HepG2 (cell line): ENCODE data around the gene TRIP6. TPM values are rescaled to one million over a fixed set of nuclear protein-coding genes. Genes with fewer than 3 reads are reported as not detected.

ENCODE experiments used
- FOXK1 ChIP-seq: sonication (generic); formaldehyde crosslinking; IDR thresholded peaks from 2 replicates; pipeline ENCODE4 v1.4.0; 2020; ENCODE audit warnings: low read depth, missing genetic modification reagents, borderline replicate concordance
- KDM2A ChIP-seq: sonication (generic); formaldehyde crosslinking; IDR thresholded peaks from 2 replicates; pipeline ENCODE4 v1.4.0; 2020; ENCODE audit warnings: low read depth, missing genetic modification reagents, borderline replicate concordance
- NFKB2 ChIP-seq: sonication (generic); formaldehyde crosslinking; IDR thresholded peaks from 2 replicates; pipeline ENCODE4 v1.4.0; 2020; ENCODE audit warnings: missing genetic modification reagents, borderline replicate concordance
- SPEN ChIP-seq: sonication (generic); formaldehyde crosslinking; IDR thresholded peaks from 2 replicates; pipeline ENCODE4 v1.5.1; 2020; ENCODE audit warnings: low read depth, mild to moderate bottlenecking, missing genetic modification reagents
- TBX2 ChIP-seq: sonication (generic); formaldehyde crosslinking; IDR thresholded peaks from 2 replicates; pipeline ENCODE4 v1.5.0; 2020; ENCODE audit warnings: missing genetic modification reagents, mild to moderate bottlenecking, borderline replicate concordance
- ZBTB7B ChIP-seq: sonication (generic); formaldehyde crosslinking; IDR thresholded peaks from 2 replicates; pipeline ENCODE4 v1.4.0; 2020; ENCODE audit warnings: missing genetic modification reagents
- ZKSCAN1 ChIP-seq: fragments of 150-350 bp; IDR thresholded peaks from 2 replicates; pipeline ENCODE4 v1.6.1; 2014; ENCODE audit warnings: low read length
- ZNF33B ChIP-seq: sonication (generic); formaldehyde crosslinking; IDR thresholded peaks from 2 replicates; pipeline ENCODE4 v1.5.1; 2020; ENCODE audit warnings: mild to moderate bottlenecking, missing genetic modification reagents
- ZNF34 ChIP-seq: sonication (generic); formaldehyde crosslinking; IDR thresholded peaks from 2 replicates; pipeline ENCODE4 v1.4.0; 2020; ENCODE audit warnings: mild to moderate bottlenecking, missing genetic modification reagents, borderline replicate concordance
- ZNF720 ChIP-seq: sonication (generic); formaldehyde crosslinking; IDR thresholded peaks from 2 replicates; pipeline ENCODE4 v1.4.0; 2020; ENCODE audit warnings: missing genetic modification reagents
- ZNF776 ChIP-seq: sonication (generic); formaldehyde crosslinking; IDR thresholded peaks from 2 replicates; pipeline ENCODE4 v1.4.0; 2020; ENCODE audit warnings: mild to moderate bottlenecking, missing genetic modification reagents
- ZNF777 ChIP-seq: sonication (generic); formaldehyde crosslinking; IDR thresholded peaks from 2 replicates; pipeline ENCODE4 v1.4.0; 2020; ENCODE audit warnings: missing genetic modification reagents
- polyA plus RNA-seq, 8 experiments: library from polyadenylated mRNA; depleted of rRNA in 3 of 8; stranded (reverse) in 7 of 8; unstranded in 1 of 8; fragments of >200 nt; fragmentation: Illumina TruSeq in 4 of 8; extraction: Trizol in 4 of 8; gene quantifications; 2 replicates each; pipeline versions ENCODE4 v1.2.1 to v1.2.3, GENCODE V29; 2011 to 2016; ENCODE audit warnings: low read depth in 4 of 8, missing spikeins in 1 of 8, mixed read lengths in 1 of 8; ENCODE audit not compliant: insufficient read depth in 1 of 8
- total RNA-seq, 5 experiments: library from RNA; depleted of rRNA; stranded (reverse); fragments of >200 nt; fragmentation: Illumina TruSeq; extraction: Trizol; gene quantifications; 2 replicates each; pipeline ENCODE4 v1.2.3, GENCODE V29; 2016; ENCODE audit warnings: low read depth in 1 of 5
- TF ChIP-seq, protein P1 (sequence below): sonication (generic); formaldehyde crosslinking; IDR thresholded peaks from 2 replicates; pipeline ENCODE4 v1.4.0; 2020; ENCODE audit warnings: missing genetic modification reagents
- TF ChIP-seq, protein P2 (sequence below): sonication (generic); formaldehyde crosslinking; IDR thresholded peaks from 2 replicates; pipeline ENCODE4 v1.4.0; 2020; ENCODE audit warnings: missing genetic modification reagents, borderline replicate concordance
- TF ChIP-seq, protein P3 (sequence below): sonication (generic); formaldehyde crosslinking; IDR thresholded peaks from 2 replicates; pipeline ENCODE4 v1.5.1; 2020; ENCODE audit warnings: mild to moderate bottlenecking, missing genetic modification reagents, moderate library complexity
- TF ChIP-seq, protein P4 (sequence below): sonication (generic); formaldehyde crosslinking; IDR thresholded peaks from 2 replicates; pipeline ENCODE4 v1.4.0; 2020; ENCODE audit warnings: missing genetic modification reagents
- TF ChIP-seq, protein P5 (sequence below): sonication (generic); formaldehyde crosslinking; IDR thresholded peaks from 2 replicates; pipeline ENCODE4 v1.4.0; 2020; ENCODE audit warnings: missing genetic modification reagents

The TRIP6 gene
- total and polyA plus RNA-seq, 2 of the 13 experiments (the other 11 are each of a cell fraction or from before 2014, with no cell fraction given): 0.34 to 0.38 TPM

DNA sequence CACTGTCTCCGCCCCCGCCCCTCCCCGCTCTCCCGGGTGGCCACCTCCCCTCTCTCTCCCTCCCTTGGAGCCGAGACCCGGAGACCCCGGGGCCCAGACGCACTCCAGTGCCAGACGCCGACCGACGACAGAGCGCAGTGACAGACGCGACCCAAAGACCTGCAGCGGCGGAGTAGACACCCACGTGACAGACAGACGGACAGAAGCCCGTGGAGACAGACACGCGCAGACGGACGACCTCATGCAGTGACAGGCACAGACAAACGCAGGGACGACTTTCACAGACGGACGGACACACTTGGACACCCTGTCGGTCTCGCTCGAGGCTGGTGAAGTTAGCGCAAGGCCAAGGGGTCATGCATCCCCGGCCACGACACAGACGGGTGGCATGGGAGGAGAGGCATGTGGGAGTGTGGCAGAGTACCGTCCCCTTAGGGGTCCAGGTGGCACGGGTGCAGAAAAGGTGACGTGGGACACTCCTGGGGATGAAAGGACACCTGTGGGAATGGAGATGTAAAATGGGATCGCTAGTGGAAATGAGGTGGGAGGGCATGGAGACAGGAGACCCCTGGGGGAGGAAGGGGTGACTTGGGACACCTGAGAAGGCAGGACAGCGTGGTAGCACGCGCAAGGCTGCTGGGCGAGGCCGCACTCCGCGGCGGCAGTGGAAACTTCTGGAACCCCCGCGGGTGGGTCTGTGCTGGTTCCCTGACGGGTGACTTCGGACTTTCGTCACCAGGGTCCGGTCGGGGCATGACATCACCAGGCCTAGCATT lies 29.0 kb downstream of the TRIP6 start (continued):
- TF ChIP-seq ZNF33B (CRISPR knock-in tag): no peak
- TF ChIP-seq KDM2A (CRISPR knock-in tag): peak; percentile 53; the same call in 1 of the 2 replicates
- peak; percentile 83 for TF ChIP-seq ZNF777 (CRISPR knock-in tag)
- TF ChIP-seq, protein P1, sequence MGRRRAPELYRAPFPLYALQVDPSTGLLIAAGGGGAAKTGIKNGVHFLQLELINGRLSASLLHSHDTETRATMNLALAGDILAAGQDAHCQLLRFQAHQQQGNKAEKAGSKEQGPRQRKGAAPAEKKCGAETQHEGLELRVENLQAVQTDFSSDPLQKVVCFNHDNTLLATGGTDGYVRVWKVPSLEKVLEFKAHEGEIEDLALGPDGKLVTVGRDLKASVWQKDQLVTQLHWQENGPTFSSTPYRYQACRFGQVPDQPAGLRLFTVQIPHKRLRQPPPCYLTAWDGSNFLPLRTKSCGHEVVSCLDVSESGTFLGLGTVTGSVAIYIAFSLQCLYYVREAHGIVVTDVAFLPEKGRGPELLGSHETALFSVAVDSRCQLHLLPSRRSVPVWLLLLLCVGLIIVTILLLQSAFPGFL (CRISPR knock-in tag): no peak
- TF ChIP-seq ZBTB7B (CRISPR knock-in tag): no peak
- TF ChIP-seq SPEN (CRISPR knock-in tag): no peak
- no peak for TF ChIP-seq NFKB2 (CRISPR knock-in tag)
- TF ChIP-seq, protein P2, sequence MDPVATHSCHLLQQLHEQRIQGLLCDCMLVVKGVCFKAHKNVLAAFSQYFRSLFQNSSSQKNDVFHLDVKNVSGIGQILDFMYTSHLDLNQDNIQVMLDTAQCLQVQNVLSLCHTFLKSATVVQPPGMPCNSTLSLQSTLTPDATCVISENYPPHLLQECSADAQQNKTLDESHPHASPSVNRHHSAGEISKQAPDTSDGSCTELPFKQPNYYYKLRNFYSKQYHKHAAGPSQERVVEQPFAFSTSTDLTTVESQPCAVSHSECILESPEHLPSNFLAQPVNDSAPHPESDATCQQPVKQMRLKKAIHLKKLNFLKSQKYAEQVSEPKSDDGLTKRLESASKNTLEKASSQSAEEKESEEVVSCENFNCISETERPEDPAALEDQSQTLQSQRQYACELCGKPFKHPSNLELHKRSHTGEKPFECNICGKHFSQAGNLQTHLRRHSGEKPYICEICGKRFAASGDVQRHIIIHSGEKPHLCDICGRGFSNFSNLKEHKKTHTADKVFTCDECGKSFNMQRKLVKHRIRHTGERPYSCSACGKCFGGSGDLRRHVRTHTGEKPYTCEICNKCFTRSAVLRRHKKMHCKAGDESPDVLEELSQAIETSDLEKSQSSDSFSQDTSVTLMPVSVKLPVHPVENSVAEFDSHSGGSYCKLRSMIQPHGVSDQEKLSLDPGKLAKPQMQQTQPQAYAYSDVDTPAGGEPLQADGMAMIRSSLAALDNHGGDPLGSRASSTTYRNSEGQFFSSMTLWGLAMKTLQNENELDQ (CRISPR knock-in tag): no peak
- no peak for TF ChIP-seq ZNF776 (CRISPR knock-in tag)
- TF ChIP-seq ZNF34: 0 out of 2 replicates have a peak, but pooled peaks have one; percentile 20
- TF ChIP-seq, protein P3, sequence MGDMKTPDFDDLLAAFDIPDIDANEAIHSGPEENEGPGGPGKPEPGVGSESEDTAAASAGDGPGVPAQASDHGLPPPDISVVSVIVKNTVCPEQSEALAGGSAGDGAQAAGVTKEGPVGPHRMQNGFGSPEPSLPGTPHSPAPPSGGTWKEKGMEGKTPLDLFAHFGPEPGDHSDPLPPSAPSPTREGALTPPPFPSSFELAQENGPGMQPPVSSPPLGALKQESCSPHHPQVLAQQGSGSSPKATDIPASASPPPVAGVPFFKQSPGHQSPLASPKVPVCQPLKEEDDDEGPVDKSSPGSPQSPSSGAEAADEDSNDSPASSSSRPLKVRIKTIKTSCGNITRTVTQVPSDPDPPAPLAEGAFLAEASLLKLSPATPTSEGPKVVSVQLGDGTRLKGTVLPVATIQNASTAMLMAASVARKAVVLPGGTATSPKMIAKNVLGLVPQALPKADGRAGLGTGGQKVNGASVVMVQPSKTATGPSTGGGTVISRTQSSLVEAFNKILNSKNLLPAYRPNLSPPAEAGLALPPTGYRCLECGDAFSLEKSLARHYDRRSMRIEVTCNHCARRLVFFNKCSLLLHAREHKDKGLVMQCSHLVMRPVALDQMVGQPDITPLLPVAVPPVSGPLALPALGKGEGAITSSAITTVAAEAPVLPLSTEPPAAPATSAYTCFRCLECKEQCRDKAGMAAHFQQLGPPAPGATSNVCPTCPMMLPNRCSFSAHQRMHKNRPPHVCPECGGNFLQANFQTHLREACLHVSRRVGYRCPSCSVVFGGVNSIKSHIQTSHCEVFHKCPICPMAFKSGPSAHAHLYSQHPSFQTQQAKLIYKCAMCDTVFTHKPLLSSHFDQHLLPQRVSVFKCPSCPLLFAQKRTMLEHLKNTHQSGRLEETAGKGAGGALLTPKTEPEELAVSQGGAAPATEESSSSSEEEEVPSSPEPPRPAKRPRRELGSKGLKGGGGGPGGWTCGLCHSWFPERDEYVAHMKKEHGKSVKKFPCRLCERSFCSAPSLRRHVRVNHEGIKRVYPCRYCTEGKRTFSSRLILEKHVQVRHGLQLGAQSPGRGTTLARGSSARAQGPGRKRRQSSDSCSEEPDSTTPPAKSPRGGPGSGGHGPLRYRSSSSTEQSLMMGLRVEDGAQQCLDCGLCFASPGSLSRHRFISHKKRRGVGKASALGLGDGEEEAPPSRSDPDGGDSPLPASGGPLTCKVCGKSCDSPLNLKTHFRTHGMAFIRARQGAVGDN (CRISPR knock-in tag): peak; percentile 80; the same call in 1 of the 2 replicates
- TF ChIP-seq, protein P4, sequence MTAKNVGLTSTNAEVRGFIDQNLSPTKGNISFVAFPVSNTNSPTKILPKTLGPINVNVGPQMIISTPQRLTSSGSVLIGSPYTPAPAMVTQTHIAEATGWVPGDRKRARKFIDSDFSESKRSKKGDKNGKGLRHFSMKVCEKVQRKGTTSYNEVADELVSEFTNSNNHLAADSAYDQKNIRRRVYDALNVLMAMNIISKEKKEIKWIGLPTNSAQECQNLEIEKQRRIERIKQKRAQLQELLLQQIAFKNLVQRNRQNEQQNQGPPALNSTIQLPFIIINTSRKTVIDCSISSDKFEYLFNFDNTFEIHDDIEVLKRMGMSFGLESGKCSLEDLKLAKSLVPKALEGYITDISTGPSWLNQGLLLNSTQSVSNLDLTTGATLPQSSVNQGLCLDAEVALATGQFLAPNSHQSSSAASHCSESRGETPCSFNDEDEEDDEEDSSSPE (CRISPR knock-in tag): no peak
- TF ChIP-seq, protein P5, sequence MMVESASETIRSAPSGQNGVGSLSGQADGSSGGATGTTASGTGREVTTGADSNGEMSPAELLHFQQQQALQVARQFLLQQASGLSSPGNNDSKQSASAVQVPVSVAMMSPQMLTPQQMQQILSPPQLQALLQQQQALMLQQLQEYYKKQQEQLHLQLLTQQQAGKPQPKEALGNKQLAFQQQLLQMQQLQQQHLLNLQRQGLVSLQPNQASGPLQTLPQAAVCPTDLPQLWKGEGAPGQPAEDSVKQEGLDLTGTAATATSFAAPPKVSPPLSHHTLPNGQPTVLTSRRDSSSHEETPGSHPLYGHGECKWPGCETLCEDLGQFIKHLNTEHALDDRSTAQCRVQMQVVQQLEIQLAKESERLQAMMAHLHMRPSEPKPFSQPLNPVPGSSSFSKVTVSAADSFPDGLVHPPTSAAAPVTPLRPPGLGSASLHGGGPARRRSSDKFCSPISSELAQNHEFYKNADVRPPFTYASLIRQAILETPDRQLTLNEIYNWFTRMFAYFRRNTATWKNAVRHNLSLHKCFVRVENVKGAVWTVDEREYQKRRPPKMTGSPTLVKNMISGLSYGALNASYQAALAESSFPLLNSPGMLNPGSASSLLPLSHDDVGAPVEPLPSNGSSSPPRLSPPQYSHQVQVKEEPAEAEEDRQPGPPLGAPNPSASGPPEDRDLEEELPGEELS (CRISPR knock-in tag): no peak
- no peak for TF ChIP-seq ZNF720
- TF ChIP-seq TBX2 (CRISPR knock-in tag): no peak
- TF ChIP-seq FOXK1 (CRISPR knock-in tag): no peak
- no peak for TF ChIP-seq ZKSCAN1
